Erythroblast (primary cell): Measurements from ENCODE around the gene ADPRHL1.

Experiments
- GATA1 ChIP-seq: IDR thresholded peaks from 2 replicates; pipeline ENCODE4 v1.6.1; 2011; ENCODE audit warnings: low read depth, mild to moderate bottlenecking, control low read depth, low read length, moderate library complexity
- POLR2A ChIP-seq: IDR thresholded peaks from 2 replicates; pipeline ENCODE4 v1.6.1; 2011; ENCODE audit warnings: mild to moderate bottlenecking, low read length

- TF ChIP-seq POLR2A (no peak), GATA1 (no peak)
Measured at GRCh38 chr13:113355621-113356020, 97.7 kb downstream of the ADPRHL1 start.
